Activated T-cell treated with anti-CD3 and anti-CD28 coated beads, Interleukin-2, amount 50 U/mL, for 1 hour (primary cell): ENCODE data around the gene ANGPTL2.

Experiments used
- DNase-seq: peaks from one replicate; pipeline ENCODE4 v3.0.0-alpha.2; 2020

Gene ANGPTL2

DNA sequence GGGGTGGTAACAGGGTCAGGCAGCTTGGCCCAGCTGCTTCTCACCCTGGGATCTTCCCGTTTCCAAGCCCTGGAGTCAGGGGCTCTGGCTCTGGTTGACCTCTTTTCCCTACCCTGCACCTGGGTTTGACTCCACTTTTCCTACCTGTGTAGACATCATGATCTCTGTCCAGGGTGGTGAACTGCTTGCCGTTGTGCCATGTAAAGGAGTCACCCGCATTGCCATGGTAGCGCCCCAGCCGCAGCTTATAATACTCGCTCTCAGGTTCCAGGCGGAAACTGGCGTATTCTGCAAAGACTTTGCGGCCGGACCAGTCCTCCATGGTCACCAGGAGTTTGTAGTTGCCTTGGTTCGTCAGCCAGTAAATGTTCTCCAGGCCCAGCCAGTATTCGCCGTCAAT is 30.9 kb downstream of the ANGPTL2 start:
- no peak for DNase-seq

GRCh38 chr9:127090341-127090985 is 32.0 kb downstream of the ANGPTL2 start:
- DNase-seq = no peak

DNA sequence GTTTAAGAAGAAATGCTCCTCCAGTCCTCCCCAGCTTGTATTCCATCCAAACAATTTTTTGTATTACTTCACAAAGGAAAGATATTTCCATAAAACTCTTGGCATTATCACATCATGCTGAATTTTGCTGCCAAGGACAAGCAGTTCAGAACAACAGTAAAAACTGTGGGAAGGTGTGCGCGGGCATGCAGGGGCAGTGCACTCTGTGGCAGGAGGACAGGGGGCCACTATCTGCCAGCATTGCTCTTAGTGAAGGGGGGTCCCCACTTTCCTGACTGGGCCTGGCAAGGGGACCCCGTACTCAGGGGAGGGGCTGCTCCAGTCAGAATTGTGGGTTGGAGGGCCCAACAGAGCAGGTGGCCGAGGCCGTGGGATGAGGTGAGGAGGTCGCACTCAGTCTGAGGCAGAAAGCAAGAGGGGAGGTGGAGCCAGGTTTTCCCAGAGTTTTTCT is 32.8 kb downstream of the ANGPTL2 start:
- DNase-seq = no peak

GRCh38 chr9:127088724-127089615 is 33.5 kb downstream of the ANGPTL2 start:
- no peak for DNase-seq

DNA sequence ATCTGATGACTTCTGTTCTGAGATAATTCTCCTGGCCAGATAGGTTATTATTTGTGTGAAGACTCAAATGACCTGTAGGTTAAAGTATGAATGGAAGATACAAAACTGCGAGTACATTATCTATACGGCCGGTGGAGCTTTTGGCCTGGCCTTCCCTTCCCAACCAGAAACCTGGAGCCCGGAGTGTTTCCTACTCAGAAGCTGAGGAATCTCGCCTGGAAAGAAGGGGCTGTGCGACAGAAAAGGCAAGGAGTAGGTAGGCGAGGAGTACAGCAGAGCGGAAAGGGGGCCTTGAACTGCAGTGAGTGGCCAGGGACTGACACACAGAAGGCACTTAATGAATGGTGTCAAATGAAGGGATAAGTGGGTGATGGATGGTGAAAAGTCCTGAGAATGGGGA is 34.6 kb downstream of the ANGPTL2 start:
- DNase-seq = no peak

DNA sequence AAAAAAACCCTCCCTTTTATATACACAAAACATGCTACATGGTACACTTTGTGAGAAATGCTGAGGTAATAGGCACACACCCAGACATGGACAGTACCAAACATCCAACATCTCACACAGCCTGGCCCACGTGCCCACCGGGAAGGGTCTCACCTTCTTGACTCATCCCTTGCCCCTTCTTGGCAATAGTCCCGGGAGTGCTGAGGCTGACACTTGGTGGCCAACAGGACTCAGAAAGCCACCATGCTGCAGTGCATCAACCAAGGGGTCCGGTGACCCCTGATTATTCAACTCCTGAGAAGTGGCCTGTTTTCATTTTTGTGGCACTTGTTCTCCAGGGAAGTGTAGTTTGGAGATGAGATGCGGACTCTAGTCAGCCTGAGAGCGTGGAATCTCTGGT is 35.0 kb downstream of the ANGPTL2 start:
- DNase-seq = no peak

- no peak for DNase-seq
Observed at GRCh38 chr9:127086771-127087170, 35.7 kb downstream of the ANGPTL2 start.

DNA sequence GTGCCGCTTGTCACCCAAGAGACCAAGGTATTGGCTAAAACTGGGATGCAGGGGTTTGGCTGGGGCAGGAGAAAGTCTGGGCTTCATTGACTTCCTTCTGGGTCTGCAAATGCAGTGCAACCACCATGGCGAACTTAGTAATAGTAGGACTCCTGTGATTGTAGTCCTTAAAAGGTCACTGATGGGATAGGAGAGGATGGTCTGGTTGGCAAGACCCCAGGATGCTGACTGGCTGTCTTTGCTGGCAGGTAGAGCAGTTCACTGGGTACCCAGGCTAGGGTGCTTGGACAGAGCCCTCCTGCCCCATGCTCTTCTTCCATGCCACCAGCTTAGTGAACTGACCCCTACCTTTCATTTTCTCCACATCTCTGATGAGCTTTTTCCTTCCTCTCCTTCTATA is 37.2 kb downstream of the ANGPTL2 start:
- no peak for DNase-seq

DNA sequence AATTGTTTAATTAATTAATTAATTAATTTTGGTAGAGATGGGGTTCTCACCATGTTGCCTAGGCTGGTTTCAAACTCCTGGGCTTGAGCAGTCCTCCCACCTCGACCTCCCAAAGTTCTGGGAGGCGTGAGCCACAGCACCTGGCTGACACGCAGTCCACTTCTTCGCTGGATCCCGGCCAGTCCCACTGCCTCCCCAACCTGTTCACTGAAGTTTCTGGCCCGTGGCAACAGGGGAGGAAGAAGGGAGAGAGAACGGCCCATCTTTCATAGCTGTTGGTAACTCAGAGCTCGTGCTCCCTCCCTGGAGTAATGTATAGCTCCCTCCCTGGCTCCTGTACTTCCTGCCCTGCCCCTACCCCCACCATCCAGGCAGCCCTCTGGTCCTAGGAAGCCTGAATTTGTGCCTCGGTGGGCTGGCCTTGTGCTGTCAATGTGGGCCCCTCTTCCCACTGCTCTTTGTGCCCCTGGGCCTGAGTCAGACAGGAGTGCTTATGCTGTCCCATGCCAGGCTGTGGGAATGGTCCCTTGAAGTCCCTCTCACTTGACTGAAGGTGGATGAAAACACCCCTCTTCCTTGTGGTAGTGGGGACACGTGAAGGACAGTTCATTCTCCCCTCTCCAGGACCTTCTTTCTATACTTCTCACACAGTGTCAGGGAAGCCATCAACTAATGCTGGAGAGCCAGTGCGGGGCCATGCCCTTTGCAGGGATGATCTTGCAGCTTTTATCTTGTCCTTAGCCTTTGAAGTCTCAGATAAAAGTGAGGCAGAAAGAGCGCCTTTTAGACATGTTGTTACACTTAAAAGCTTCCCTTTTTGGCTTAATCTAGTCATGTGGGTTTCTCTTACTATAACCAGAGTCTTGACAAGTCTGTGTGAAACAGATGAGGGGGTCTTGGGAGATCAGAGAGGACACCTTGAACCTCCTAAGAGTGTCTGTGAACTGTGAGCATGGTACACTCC is 38.1 kb downstream of the ANGPTL2 start:
- no peak for DNase-seq

- DNase-seq = no peak
Observed at GRCh38 chr9:127083138-127083980, 39.1 kb downstream of the ANGPTL2 start.

- no peak for DNase-seq
Observed at GRCh38 chr9:127081250-127082185, 40.9 kb downstream of the ANGPTL2 start.

DNA sequence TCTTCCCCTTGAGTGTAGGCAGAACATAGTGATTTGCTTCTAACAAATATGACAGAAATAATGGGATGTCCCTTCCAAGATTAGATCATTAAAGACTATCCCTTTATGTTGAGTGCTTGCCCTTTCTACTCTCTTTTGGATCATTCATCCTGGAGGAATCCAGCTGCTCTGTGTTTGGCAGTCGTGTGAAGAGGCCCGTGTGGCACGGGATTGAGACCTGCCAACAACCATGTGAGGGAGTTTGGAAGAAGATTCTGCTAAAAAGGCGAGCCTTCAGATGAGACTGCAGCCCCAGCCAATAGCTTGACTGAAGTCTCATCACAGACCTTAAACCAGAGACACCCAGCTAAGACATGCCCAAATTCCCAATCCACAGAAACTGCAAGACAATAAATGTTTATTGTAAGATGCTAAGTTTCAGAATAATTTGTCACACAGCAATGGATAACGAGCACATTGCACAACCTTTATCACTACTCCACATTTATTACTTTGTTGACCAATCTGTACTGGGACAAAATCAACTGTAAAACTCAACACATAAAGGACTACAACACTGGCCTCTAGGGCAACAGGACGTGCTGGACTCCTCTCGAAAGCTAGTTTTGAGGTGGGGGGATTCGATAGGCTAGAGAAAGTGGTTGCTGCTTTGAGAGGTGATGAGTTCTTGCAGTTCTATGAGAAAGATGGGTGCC is 42.8 kb downstream of the ANGPTL2 start:
- no peak for DNase-seq

- no peak for DNase-seq
Observed at GRCh38 chr9:127078988-127079387, 43.4 kb downstream of the ANGPTL2 start.

DNA sequence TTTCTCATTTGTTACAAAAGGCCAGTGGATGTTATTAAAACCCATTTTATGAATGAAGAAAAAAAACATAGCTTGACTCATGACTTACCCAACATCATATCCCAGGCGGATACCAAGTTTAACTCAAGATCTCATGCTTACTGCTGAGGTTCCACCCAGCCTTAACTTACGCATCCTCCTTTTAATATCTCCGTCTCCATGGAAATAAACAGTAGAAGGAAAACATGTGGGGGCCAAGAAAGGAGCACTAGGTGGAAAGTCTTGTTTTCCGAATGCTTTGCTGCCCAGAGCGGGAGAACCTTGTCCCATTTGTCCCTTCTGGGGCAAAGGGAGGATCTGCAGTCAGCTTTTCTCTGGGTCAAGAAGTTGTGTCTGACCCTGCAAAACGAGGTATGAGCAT is 44.1 kb downstream of the ANGPTL2 start:
- DNase-seq = no peak

DNA sequence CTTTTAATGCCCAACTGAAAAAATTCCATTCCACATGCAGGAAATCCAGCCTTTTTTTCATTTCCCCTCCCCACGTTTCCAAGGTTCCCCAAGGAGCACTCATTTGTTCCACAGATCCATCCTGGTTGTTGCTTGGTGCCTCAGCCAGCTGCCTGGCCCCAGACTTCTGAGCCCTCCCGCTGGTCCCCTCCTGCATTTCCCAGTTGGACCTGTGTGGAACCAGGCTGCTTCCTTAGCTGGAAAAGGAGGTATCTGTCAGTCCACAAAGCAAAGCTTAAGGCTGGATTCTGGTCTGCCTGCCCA is 44.8 kb downstream of the ANGPTL2 start:
- no peak for DNase-seq

DNA sequence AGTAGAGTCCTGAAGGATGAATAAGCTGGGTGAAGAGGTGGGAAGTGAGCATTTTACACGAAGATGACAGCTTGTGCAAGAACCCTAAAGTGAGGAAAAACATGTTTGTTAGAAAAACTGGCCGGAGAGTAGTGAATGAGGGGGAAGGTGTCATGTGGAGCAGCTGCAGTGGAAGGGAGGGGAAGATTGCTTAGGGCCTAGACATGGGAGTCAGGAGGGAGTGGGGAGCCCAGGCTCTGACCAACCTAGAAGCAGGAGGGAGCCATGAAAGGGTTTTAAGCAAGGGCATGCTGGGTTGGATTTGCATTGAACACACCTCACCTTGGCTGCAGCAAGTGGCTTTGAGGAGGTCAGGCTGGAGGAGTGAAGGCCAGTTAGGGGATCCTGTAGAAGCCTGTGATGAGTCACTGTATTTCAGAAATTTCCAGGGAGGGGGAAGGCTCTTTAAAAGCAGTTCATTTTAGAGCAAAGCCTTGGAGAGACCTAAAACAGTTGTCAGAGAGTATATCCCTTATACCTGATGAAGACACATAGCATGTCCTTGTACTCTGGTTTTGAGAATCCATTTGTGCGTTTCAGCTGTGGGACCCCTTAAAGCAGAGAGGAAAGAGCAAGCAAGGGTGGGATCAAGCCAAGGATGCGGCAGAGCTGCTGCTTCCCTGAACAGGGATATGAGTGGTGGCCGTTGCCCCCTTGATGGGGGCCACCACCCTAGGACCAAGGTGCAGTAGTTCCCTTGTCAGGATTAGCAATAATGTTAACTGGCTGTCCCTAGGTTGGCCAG is 45.4 kb downstream of the ANGPTL2 start:
- no peak for DNase-seq

- DNase-seq = no peak
Observed at GRCh38 chr9:127075624-127076372, 46.6 kb downstream of the ANGPTL2 start.

DNA sequence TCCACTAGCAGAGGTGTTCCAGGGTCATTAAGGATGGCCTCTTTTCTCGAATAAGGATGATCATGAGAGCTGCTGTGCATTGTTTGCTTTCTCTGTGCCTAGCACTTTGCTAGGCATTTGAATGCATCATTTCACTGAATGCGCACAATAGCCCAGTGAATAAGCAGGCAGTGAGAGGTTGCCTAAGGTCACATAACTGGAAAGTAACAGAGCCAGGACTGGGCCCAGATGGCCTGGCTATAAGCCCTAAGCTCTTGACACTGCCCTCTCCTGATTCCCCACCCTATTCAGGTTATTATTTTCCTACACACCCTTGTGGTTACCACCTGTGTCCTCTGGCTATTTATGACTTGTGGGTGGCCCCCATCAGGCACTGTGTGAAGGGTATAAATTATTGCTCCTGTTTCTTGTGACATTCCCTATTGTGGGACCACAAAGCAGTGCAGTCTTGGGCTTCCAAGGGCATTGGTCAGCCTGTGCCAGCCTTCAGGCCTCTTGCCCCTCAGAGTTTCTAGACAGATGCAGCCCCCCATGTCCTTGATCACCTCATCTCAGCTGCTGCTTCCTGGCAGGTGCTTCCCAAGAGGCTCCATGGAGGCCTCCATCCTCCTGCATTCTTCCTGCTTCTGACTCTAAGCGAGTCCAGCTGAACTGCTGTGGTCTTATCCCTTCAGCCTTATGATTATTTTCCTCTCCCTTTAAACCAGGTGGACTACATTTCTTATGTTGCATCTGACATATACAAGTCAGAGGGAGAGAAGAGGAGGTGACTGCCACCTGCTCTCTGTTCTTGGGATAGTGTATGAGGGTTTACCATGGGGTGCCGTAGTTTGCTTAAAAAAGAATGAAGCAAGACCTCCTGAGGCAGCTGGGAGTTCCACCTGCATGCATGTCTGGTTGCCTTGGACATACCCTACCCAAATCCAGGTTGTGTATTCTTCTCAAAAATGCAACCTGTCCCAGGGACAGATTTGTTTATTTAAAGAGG is 47.6 kb downstream of the ANGPTL2 start:
- DNase-seq = no peak
